NCI-H2196 treated with DMSO at 0.1 percent for 48 hours (cell line): Measurements from ENCODE around the gene PASK.

Experiments used
- DNase-seq: peaks from one replicate; lab custom pipeline; 2025; ENCODE audit not compliant: unreplicated experiment; lab: John Stamatoyannopoulos, UW

PASK gene

GRCh38 chr2:241068136-241068941 is 80.9 kb downstream of the PASK start:
- DNase-seq, result no peak

GRCh38 chr2:241067501-241068135 is 81.7 kb downstream of the PASK start:
- no peak for DNase-seq

GRCh38 chr2:241066893-241067341 is 82.4 kb downstream of the PASK start:
- DNase-seq, result no peak

GRCh38 chr2:241066171-241066892 is 82.9 kb downstream of the PASK start:
- DNase-seq, result no peak

- DNase-seq, result no peak
These were observed 83.9 kb downstream of the PASK start for GRCh38 chr2:241065355-241065803.

- DNase-seq, result no peak
These were observed 84.4 kb downstream of the PASK start for GRCh38 chr2:241064802-241065354.

- DNase-seq, result peak; percentile 35
These were observed 85.1 kb downstream of the PASK start for GRCh38 chr2:241064008-241064801.

- no peak for DNase-seq
These were observed 85.7 kb downstream of the PASK start for GRCh38 chr2:241063587-241063986.

- DNase-seq, result no peak
These were observed 86.2 kb downstream of the PASK start for GRCh38 chr2:241063093-241063551.

GRCh38 chr2:241062389-241063092 is 86.7 kb downstream of the PASK start:
- DNase-seq, result no peak

- no peak for DNase-seq
These were observed 88.0 kb downstream of the PASK start for GRCh38 chr2:241061275-241061674.
